ENCODE results near the gene ZNF507. TPM values are rescaled to one million over a fixed set of nuclear protein-coding genes. Genes with fewer than 3 reads are reported as not detected.

Gene ZNF507
- total and polyA plus RNA-seq, 9 of the 15 experiments (the other 6 are each of a cell fraction or from before 2014, with no cell fraction given): 2.9 to 25.0 (median 10.4) TPM

- TF ChIP-seq CREB3L1 (IDR thresholded peaks at IDR 0.05; ENCODE audit: borderline replicate concordance, low read depth): no peak
- TF ChIP-seq SLC30A9 (CRISPR knock-in tag; IDR thresholded peaks at IDR 0.05): no peak
- TF ChIP-seq ZNF696 (CRISPR knock-in tag; conservative IDR thresholded peaks at IDR 0.05): no peak
- 0 out of 2 replicates have a peak, but pooled peaks have one; percentile 39 for TF ChIP-seq PATZ1 (CRISPR knock-in tag; IDR thresholded peaks at IDR 0.05; ENCODE audit: borderline replicate concordance)
- no peak for TF ChIP-seq DACH1 (IDR thresholded peaks at IDR 0.05; ENCODE audit: partially characterized antibody)
- no peak for TF ChIP-seq IFI16 (CRISPR knock-in tag; IDR thresholded peaks at IDR 0.05)
- TF ChIP-seq L3MBTL2 (IDR thresholded peaks at IDR 0.05): peak; percentile 83
- TF ChIP-seq POLR2B (IDR thresholded peaks at IDR 0.05; ENCODE audit: low read depth, partially characterized antibody): peak; percentile 17
- TF ChIP-seq CTCFL (IDR thresholded peaks at IDR 0.05; ENCODE audit: borderline replicate concordance, insufficient read depth, low read depth, low read length, poor library complexity, severe bottlenecking): no peak
- TF ChIP-seq ETV6 (IDR thresholded peaks at IDR 0.05; ENCODE audit: borderline replicate concordance in 1 of 2, low read depth in 2 of 2, low read length in 1 of 2): peak; percentile 68 to 94; a peak in 3 of 4 replicates
- no peak for TF ChIP-seq ETV6 (CRISPR knock-in tag; IDR thresholded peaks at IDR 0.05; ENCODE audit: borderline replicate concordance)
- TF ChIP-seq NR1H2 (CRISPR knock-in tag; IDR thresholded peaks at IDR 0.05): no peak
- TF ChIP-seq CBFB (CRISPR knock-in tag; IDR thresholded peaks at IDR 0.05): no peak
- peak; percentile 90 for TF ChIP-seq EP300 (IDR thresholded peaks at IDR 0.05; ENCODE audit: low read length)
- TF ChIP-seq CREB3 (tag; conservative IDR thresholded peaks at IDR 0.05; ENCODE audit: low read depth): no peak
- no peak for TF ChIP-seq RBM25 (IDR thresholded peaks at IDR 0.05; ENCODE audit: low read depth, low read length, severe bottlenecking)
- no peak for TF ChIP-seq KAT8 (IDR thresholded peaks at IDR 0.05; ENCODE audit: low read depth)
Observed at GRCh38 chr19:32421589-32422361, 76.4 kb downstream of the ZNF507 start (continued).
